ENCODE measurements around the gene HMCN2. TPM values are rescaled to one million over a fixed set of nuclear protein-coding genes. Genes with fewer than 3 reads are reported as not detected.
"Not testable (repeated sequence)": the region's sequence is repeated elsewhere in the genome, so short reads cannot be mapped to it uniquely, and the experiment has no call there.

Gene HMCN2
- total RNA-seq, 1 experiment from 2014 or later: 0.20 TPM

DNA sequence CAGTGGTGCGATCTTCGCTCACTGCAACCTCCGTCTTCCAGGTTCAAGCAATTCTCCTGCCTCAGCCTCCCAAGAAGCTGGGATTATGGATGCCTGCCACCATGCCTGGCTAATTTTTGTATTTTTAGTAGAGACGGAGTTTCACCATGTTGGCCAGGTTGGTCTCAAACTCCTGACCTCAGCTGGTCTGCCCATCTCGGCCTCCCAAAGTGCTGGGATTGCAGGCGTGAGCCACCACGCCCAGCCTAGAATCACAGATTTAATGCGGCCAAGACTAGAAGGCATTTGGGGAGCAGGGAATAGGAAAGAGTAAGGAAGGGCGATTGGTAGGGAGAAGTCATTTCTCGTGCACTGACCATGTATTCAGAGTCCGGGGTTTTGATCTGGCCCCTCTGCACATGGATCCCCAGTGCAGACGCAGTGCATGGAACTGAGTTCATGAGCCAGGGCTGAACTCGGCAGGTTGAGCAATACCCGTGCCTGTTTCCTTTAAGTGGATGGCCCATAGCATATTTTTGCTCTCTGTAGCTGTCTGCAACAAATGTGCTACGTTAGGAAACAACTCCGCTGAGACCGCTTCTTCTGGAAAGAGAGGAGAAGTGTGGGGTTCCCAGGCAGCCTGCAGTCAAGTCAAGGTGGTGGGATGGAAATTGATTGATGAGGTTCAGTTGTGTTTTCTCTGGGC, 3.4 kb upstream of the HMCN2 start:
- DNase-seq (ENCODE audit: extremely low read depth, low read depth): no peak

DNA sequence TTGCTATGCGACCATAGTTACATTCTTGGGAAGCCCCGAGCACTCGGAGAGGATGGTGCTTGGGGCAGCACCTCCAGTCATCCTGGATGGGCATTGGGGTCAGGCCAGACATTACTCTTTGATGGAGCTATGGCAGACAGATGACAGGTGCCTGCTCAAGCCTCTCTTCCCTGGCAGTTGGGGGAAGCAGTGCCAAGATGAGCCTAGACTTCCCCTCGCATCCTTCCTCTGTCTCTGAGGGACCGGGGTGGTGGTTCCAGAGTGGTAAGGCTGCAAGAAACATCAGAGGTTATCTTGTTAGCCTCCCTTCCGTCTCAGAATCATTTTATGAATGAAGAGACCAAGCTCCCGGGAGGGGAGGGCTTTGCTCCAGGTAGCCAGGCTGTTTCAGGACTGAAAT, 2.8 kb upstream of the HMCN2 start:
- no peak for DNase-seq (ENCODE audit: extremely low read depth, low read depth)

GRCh38 chr9:130263601-130264413, 1.8 kb upstream of the HMCN2 start:
- DNase-seq (ENCODE audit: extremely low read depth, low read depth): no peak

- no peak for DNase-seq (ENCODE audit: extremely low read depth, low read depth)
These were observed 878 bp upstream of the HMCN2 start for GRCh38 chr9:130264414-130265350.

DNA sequence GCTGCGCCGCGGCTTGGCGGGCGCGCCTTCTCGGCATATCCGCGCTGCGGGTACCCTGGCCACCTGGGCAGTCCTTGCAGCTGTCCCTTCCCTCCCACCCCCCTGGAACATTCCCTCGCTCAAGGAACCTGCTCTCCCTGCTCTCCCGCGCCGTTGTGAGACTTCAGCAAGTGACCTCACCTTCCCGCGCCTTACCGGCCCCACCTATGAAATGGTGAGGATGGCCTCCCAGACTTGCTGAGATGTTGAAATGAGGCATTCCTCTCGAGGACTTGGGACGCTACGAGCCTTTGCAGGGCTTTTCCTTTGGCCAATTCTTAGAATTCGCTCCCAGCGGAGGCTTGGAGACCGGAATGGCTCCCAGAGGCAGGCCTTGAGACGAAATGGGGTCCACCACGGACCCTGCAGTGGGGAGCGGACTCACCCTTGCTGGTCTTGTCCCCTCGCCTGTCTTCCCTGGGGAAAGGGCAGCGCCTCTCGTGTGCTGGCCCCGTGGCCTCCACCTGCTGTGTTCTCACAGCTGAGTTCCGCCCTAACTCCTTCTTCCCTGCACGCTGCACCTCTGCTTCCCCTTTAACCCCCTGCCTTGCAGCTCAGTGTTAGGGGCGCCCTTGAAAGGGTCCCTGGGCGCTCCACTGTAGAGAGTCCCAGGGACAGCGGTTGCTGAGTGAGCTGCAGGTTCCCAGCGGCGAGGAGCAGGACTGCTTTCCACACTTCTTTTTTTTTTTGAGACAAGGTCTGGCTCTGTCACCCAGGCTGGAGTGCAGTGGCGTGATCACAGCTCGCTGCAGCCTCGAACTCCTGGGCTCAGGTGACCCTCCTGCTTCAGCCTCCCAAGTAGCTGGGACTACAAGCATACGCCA, 907 bp downstream of the HMCN2 start:
- no peak for DNase-seq (ENCODE audit: extremely low read depth, low read depth)

- DNase-seq (ENCODE audit: extremely low read depth, low read depth): no peak
These were observed 2.4 kb downstream of the HMCN2 start for GRCh38 chr9:130267930-130268329.

DNA sequence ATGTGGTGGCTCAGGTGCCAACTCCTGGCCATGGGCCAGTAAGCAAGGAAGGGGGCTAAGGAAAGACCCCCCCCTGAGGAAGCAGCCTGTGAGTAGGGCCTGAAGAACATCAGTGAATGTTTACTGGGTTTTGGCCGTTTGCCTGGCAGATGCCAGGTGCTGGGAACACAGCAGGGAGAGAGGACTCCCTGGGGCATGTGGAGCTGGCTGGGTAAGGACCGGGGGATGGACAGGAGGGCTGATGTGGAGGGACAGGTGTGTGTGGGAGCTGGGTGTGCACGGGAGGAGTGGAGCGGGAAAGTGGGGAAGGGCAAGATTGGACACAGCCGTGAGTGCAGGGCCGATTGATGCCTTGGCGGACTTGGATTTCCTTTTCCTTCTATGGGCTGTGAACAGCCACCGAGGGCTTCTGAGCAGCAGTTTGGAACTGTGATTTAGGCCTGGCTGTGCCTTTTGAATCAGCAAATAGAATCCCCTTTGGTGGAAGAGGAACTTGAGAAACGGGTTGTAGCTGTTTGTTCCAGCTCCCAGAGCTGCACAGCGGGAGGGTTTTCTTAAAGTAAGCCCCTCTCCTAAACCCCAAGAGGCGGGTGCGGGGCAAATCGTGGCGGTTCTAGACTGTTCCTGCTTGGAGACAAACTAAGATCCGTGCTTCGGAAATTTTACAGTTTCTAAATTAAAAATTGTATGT, 3.1 kb downstream of the HMCN2 start:
- no peak for DNase-seq (ENCODE audit: extremely low read depth, low read depth)

DNA sequence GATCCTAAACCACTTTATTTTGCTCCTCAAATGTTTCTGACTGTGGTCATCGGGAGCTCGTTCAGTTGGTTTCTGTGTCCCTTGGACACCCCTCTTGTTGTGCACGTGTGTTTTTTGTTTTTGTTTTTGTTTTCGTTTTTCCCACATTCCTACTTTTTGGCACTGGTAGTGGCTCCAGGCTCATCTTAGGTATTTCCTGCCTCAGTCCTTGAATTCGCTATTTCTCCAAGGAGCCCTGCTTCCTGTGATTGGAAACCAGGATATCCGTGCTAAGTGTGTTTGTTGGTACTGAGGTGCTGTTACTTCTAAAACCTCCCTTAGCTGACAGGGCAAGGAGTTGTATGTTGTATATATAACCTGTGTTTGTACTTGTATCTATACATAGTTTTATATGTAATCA, 5.9 kb downstream of the HMCN2 start:
- DNase-seq (ENCODE audit: extremely low read depth, low read depth): no peak

DNA sequence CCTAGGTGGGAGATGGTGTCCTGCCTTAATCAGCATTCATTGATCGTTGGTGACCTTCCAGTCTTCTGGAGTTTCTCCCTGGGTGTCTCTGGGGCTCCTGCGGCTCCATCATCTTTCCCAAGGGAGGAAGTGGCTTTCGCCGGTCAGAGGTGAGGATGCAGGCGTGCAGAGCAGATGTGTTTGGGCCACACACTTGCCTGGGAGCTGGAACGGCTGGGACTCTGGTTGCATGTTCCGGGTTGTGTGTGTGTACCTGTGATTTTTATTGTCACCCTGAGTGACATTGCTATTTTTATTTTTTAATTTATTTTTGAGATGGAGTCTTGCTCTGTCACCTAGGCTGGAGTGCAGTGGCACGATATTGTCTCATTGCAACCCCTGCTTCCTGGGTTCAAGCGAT, 9.6 kb downstream of the HMCN2 start:
- DNase-seq (ENCODE audit: extremely low read depth, low read depth): no peak

DNA sequence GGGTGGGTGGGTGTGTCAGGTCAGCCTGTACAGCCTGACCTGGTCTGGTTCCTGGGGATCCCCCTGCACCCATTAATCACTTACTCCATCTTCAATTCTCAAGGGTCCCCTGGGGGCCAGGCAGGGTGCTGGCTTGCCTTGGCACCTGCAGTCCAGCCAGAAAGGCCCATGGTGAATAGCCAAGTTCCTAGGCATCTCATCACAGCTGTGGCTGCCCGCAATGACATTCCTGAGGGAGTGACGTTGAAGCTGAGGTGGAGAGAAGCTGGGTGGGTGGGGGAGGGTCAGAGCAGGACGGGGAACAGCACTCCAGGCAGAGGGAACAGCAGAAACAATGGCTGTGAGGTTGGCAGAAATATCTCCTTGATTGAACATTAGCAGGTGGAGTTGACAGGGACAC, 10.6 kb downstream of the HMCN2 start:
- no peak for DNase-seq (ENCODE audit: extremely low read depth, low read depth)

DNA sequence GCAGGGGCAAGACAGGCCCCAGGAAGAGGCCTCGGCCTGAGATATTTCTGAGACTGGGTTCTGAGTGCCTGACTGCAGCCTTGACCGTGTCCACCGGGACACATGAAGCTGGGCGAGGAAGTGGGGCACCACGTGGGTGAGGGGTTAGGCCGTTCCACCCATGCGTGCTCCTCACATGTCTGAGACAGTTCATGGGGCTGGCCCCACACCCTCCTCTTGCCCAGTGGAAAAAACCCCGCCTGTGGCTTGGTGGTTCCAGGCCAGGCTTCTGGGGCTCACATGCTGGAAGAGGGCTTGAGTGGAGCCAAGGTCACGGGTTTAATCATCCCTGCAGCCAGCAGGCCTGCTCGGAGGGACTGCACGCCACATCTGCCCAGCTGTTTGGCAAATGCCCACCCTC, 11.4 kb downstream of the HMCN2 start:
- DNase-seq (ENCODE audit: extremely low read depth, low read depth): no peak

DNA sequence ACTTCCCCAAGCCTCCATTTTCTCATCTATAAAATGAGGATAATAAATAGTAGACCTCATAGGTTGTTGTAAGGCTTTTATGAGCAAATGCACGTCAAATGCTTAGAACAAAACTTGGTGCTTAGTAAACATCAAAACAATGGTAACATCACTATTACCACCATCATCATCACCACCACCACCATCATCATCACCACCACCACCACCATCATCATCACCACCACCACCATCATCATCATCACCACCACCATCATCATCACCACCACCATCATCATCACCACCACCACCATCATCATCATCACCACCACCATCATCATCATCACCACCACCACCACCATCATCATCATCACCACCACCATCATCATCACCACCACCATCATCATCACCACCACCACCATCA, 12.0 kb downstream of the HMCN2 start:
- DNase-seq (ENCODE audit: extremely low read depth, low read depth): not testable (repeated sequence)

DNA sequence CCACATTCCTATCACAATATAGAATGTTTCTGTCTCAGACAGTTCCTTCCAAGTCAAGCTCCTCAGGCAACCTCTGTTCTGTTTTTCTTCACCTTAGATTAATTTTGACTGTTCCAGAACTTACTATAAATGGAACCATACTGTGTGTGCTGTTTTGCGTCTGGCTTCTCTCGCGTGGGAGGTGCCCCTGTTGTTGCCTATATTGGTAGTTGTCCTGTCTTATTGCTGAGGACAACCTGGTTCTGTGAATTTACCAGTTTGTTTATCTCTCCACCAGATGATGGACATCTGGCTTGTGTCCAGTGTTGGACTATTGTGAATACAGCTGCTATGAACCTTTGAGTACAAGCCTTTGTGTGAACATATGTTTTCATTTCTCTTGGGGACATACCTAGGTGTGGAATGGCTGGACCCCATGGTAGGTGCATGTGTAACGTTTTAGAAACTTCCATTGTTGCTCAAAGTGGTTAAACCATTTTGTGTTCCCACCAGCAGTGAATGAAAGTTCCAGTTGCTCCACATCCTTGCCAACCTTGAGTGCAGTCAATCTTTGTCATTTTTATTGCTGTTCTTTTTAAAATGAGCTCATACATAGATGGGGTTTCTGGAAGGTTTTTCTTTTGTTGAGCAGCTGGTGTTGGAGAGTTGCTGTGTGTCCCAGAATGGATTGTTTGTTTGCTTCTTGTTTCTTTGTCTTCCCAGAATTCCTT, 18.1 kb downstream of the HMCN2 start:
- no peak for DNase-seq (ENCODE audit: extremely low read depth, low read depth)

GRCh38 chr9:130284249-130284625, 18.7 kb downstream of the HMCN2 start:
- DNase-seq (ENCODE audit: extremely low read depth, low read depth): no peak

DNA sequence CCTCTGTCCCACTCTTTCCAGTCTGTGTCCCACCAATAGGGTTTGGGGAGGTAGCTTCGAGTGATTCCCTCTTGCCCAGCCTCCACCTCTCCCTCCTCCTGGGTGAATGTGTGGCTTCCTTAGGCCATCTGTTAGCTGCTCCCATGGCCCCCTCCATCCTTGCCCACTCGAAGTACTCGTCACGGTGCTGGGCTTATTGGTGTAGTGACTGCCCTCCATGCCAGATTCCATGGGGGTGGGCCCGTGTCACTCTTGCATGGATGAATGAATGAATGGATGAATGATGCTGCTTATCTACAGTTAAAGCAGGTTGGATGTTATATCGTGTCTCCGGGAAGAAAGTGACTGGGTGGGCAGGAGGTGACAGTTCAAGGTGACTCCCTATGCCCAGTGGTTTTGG, 19.1 kb downstream of the HMCN2 start:
- DNase-seq (ENCODE audit: extremely low read depth, low read depth): no peak

GRCh38 chr9:130285271-130285670, 19.7 kb downstream of the HMCN2 start:
- no peak for DNase-seq (ENCODE audit: extremely low read depth, low read depth)

DNA sequence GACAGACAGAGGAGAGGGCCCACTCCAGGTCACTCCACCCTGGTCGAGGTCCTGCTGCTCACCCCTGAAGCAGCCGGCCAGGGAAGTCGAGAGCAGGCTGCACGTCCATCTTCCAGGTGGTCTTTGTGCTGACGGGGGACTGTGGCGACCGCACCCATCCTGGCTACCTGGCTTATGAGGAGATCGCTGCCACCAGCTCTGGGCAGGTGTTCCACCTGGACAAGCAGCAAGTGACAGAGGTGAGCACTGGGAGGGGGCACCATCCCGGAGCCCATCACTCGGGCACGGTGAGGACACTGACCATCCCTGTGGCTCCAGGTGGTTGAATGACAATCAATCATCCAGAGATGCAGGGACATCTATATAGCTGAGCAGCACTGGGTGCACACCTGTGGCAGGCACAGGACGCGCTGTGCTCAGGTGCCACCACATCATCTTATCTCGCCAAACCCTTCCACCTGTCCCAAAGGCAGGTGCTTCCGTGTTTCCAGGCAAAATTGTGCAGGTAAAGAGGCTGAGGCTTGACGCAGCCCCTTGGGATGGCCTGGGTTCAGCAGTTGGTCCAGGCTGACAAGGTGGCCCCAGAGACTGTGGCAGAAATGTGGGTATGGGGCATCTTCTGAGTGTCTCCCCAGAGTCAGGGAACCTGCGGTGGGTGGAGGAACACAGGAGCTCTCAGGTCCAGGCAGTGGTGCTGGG, 20.7 kb downstream of the HMCN2 start:
- no peak for DNase-seq (ENCODE audit: extremely low read depth, low read depth)

GRCh38 chr9:130286781-130287428, 21.3 kb downstream of the HMCN2 start:
- no peak for DNase-seq (ENCODE audit: extremely low read depth, low read depth)
